HepG2 (cell line): ENCODE measurements around the gene CLDN7. TPM values are rescaled to one million over a fixed set of nuclear protein-coding genes. Genes with fewer than 3 reads are reported as not detected.

Source experiments
- HMG20A ChIP-seq: IDR thresholded peaks from 2 replicates; pipeline ENCODE4 v1.6.1; 2016; ENCODE audit warnings: borderline replicate concordance
- JARID2 ChIP-seq: sonication (generic); formaldehyde crosslinking; IDR thresholded peaks from 2 replicates; pipeline ENCODE4 v1.8.1; 2023; ENCODE audit warnings: missing genetic modification reagents, inconsistent platforms; ENCODE audit not compliant: insufficient replicate concordance
- KMT2A ChIP-seq: sonication (generic); formaldehyde crosslinking; IDR thresholded peaks from 2 replicates; pipeline ENCODE4 v1.4.0; 2020; ENCODE audit warnings: missing genetic modification reagents
- MTF1 ChIP-seq: sonication (generic); formaldehyde crosslinking; IDR thresholded peaks from 2 replicates; pipeline ENCODE4 v1.5.0; 2020; ENCODE audit warnings: missing genetic modification reagents
- PCBP1 ChIP-seq: fragments of 200-400 bp; formaldehyde crosslinking; IDR thresholded peaks from 2 replicates; pipeline ENCODE4 v1.6.1; 2017; ENCODE audit warnings: mild to moderate bottlenecking, low read depth, low read length, borderline replicate concordance
- POLR2G ChIP-seq: fragments of 200-400 bp; formaldehyde crosslinking; IDR thresholded peaks from 2 replicates; pipeline ENCODE4 v1.6.1; 2018; ENCODE audit warnings: mild to moderate bottlenecking, low read depth, low read length, moderate library complexity
- RARG ChIP-seq: sonication (generic); formaldehyde crosslinking; IDR thresholded peaks from 2 replicates; pipeline ENCODE4 v1.4.0; 2020; ENCODE audit warnings: low read depth, mild to moderate bottlenecking, missing genetic modification reagents
- RFXANK ChIP-seq: IDR thresholded peaks from 2 replicates; pipeline ENCODE4 v1.6.1; 2016
- TBL1XR1 ChIP-seq: fragments of 150-350 bp; IDR thresholded peaks from 2 replicates; pipeline ENCODE4 v1.6.1; 2014; ENCODE audit warnings: borderline replicate concordance, low read length; ENCODE audit not compliant: partially characterized antibody
- TGIF2 ChIP-seq: IDR thresholded peaks from 2 replicates; pipeline ENCODE4 v1.6.1; 2016; ENCODE audit warnings: control low read depth, missing compliant biosample characterization
- ZNF251 ChIP-seq: sonication (generic); formaldehyde crosslinking; IDR thresholded peaks from 2 replicates; pipeline ENCODE4 v1.9.0; 2021; ENCODE audit warnings: mild to moderate bottlenecking, missing genetic modification reagents
- ZNF589 ChIP-seq: sonication (generic); formaldehyde crosslinking; conservative IDR thresholded peaks from 2 replicates; pipeline ENCODE4 v1.8.0; 2022; ENCODE audit warnings: mild to moderate bottlenecking, moderate library complexity, missing genetic modification reagents
- ZNF749 ChIP-seq: sonication (generic); formaldehyde crosslinking; IDR thresholded peaks from 2 replicates; pipeline ENCODE4 v1.8.0; 2022; ENCODE audit warnings: mild to moderate bottlenecking, missing genetic modification reagents, moderate library complexity, borderline replicate concordance
- polyA plus RNA-seq, 8 experiments: library from polyadenylated mRNA; depleted of rRNA in 3 of 8; stranded (reverse) in 7 of 8; unstranded in 1 of 8; fragments of >200 nt; fragmentation: Illumina TruSeq in 4 of 8; extraction: Trizol in 4 of 8; gene quantifications; 2 replicates each; pipeline versions ENCODE4 v1.2.1 to v1.2.3, GENCODE V29; 2011 to 2016; ENCODE audit warnings: low read depth in 4 of 8, missing spikeins in 1 of 8, mixed read lengths in 1 of 8; ENCODE audit not compliant: insufficient read depth in 1 of 8
- total RNA-seq, 5 experiments: library from RNA; depleted of rRNA; stranded (reverse); fragments of >200 nt; fragmentation: Illumina TruSeq; extraction: Trizol; gene quantifications; 2 replicates each; pipeline ENCODE4 v1.2.3, GENCODE V29; 2016; ENCODE audit warnings: low read depth in 1 of 5
- TF ChIP-seq, protein P1 (sequence below): sonication (generic); formaldehyde crosslinking; IDR thresholded peaks from 2 replicates; pipeline ENCODE4 v1.5.1; 2020; ENCODE audit warnings: mild to moderate bottlenecking, missing genetic modification reagents, borderline replicate concordance
- TF ChIP-seq, protein P2 (sequence below): sonication (generic); formaldehyde crosslinking; IDR thresholded peaks from 2 replicates; pipeline ENCODE4 v1.4.0; 2020; ENCODE audit warnings: mild to moderate bottlenecking, missing genetic modification reagents
- TF ChIP-seq, protein P3 (sequence below): sonication (generic); formaldehyde crosslinking; IDR thresholded peaks from 2 replicates; pipeline ENCODE4 v1.8.1; 2022; ENCODE audit warnings: mild to moderate bottlenecking, missing genetic modification reagents

CLDN7 gene
- total and polyA plus RNA-seq, 2 of the 13 experiments (the other 11 are each of a cell fraction or from before 2014, with no cell fraction given), result not detected

DNA sequence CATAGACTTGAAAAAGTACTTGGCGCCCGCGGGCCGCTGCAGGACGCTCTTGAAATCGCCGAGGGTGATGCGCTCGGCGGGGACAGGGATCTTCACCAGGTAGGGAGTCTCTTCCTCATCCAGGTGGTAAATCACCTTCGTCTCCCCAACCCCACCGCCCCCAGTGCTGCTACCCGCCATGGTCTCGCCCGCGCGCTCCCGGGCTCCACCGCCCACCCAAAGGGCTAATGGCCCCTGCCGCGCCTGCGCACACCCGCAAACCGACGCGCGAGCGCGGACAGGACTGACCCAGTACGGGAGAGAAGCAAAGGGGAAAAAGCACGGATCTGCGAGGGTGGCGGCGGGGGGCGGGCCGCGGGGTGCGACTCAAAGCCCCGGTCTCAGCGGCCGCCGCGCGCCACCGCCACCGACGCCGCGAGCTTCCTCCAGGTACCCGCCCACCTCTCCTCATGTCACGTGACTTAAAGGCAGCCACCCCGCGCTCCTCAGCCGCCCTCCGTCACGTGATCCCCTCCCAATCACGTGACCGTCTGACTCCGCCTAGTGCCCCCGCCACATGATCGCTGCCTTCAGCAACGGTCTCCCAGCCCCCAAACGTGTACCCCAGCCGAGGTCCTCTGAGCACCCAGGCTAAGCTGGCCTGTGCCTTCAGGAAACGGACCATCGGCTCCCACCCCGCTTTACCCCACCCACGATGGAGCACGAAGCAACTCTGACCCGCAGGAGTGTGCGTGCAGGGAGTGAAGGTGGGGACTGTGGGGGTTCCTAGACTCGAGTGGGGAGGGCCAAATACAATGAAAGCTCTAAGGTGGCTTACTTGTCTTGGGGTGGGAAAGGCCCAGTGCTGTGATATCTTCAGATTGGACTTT lies 28.0 kb downstream of the CLDN7 start, which contains the start of gene DVL2 (continued):
- TF ChIP-seq, protein P1, sequence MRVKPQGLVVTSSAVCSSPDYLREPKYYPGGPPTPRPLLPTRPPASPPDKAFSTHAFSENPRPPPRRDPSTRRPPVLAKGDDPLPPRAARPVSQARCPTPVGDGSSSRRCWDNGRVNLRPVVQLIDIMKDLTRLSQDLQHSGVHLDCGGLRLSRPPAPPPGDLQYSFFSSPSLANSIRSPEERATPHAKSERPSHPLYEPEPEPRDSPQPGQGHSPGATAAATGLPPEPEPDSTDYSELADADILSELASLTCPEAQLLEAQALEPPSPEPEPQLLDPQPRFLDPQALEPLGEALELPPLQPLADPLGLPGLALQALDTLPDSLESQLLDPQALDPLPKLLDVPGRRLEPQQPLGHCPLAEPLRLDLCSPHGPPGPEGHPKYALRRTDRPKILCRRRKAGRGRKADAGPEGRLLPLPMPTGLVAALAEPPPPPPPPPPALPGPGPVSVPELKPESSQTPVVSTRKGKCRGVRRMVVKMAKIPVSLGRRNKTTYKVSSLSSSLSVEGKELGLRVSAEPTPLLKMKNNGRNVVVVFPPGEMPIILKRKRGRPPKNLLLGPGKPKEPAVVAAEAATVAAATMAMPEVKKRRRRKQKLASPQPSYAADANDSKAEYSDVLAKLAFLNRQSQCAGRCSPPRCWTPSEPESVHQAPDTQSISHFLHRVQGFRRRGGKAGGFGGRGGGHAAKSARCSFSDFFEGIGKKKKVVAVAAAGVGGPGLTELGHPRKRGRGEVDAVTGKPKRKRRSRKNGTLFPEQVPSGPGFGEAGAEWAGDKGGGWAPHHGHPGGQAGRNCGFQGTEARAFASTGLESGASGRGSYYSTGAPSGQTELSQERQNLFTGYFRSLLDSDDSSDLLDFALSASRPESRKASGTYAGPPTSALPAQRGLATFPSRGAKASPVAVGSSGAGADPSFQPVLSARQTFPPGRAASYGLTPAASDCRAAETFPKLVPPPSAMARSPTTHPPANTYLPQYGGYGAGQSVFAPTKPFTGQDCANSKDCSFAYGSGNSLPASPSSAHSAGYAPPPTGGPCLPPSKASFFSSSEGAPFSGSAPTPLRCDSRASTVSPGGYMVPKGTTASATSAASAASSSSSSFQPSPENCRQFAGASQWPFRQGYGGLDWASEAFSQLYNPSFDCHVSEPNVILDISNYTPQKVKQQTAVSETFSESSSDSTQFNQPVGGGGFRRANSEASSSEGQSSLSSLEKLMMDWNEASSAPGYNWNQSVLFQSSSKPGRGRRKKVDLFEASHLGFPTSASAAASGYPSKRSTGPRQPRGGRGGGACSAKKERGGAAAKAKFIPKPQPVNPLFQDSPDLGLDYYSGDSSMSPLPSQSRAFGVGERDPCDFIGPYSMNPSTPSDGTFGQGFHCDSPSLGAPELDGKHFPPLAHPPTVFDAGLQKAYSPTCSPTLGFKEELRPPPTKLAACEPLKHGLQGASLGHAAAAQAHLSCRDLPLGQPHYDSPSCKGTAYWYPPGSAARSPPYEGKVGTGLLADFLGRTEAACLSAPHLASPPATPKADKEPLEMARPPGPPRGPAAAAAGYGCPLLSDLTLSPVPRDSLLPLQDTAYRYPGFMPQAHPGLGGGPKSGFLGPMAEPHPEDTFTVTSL (CRISPR knock-in tag), result no peak
- TF ChIP-seq ZNF251 (CRISPR knock-in tag) (0 out of 2 replicates have a peak, but pooled peaks have one; percentile 85), KMT2A (CRISPR knock-in tag) (peak; percentile 58; the same call in 1 of the 2 replicates), TBL1XR1 (peak; percentile 91), RARG (CRISPR knock-in tag) (peak; percentile 60; the same call in 1 of the 2 replicates), ZNF749 (no peak), POLR2G (peak; percentile 97), RFXANK (CRISPR knock-in tag) (no peak), PCBP1 (peak; percentile 91; the same call in 1 of the 2 replicates), ZNF589 (CRISPR knock-in tag) (peak; percentile 78; the same call in 1 of the 2 replicates), TGIF2 (CRISPR knock-in tag) (peak; percentile 85; the same call in 1 of the 2 replicates), MTF1 (CRISPR knock-in tag) (no peak), HMG20A (CRISPR knock-in tag) (no peak), JARID2 (CRISPR knock-in tag) (peak; percentile 56)
- TF ChIP-seq, protein P2, sequence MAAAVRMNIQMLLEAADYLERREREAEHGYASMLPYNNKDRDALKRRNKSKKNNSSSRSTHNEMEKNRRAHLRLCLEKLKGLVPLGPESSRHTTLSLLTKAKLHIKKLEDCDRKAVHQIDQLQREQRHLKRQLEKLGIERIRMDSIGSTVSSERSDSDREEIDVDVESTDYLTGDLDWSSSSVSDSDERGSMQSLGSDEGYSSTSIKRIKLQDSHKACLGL (CRISPR knock-in tag), result no peak
- TF ChIP-seq, protein P3, sequence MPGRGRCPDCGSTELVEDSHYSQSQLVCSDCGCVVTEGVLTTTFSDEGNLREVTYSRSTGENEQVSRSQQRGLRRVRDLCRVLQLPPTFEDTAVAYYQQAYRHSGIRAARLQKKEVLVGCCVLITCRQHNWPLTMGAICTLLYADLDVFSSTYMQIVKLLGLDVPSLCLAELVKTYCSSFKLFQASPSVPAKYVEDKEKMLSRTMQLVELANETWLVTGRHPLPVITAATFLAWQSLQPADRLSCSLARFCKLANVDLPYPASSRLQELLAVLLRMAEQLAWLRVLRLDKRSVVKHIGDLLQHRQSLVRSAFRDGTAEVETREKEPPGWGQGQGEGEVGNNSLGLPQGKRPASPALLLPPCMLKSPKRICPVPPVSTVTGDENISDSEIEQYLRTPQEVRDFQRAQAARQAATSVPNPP (CRISPR knock-in tag), result peak; percentile 62; the same call in 1 of the 2 replicates
